Activated CD8-positive, alpha-beta memory T cell treated with anti-CD3 and anti-CD28 coated beads, Interleukin-2, amount 50 U/mL, for 24 hours (primary cell): Measurements from ENCODE around the gene ASPG.

Experiments used
- DNase-seq: peaks from one replicate; pipeline ENCODE4 v3.0.0-alpha.2; 2020; ENCODE audit errors: extremely low read depth

ASPG gene

DNA sequence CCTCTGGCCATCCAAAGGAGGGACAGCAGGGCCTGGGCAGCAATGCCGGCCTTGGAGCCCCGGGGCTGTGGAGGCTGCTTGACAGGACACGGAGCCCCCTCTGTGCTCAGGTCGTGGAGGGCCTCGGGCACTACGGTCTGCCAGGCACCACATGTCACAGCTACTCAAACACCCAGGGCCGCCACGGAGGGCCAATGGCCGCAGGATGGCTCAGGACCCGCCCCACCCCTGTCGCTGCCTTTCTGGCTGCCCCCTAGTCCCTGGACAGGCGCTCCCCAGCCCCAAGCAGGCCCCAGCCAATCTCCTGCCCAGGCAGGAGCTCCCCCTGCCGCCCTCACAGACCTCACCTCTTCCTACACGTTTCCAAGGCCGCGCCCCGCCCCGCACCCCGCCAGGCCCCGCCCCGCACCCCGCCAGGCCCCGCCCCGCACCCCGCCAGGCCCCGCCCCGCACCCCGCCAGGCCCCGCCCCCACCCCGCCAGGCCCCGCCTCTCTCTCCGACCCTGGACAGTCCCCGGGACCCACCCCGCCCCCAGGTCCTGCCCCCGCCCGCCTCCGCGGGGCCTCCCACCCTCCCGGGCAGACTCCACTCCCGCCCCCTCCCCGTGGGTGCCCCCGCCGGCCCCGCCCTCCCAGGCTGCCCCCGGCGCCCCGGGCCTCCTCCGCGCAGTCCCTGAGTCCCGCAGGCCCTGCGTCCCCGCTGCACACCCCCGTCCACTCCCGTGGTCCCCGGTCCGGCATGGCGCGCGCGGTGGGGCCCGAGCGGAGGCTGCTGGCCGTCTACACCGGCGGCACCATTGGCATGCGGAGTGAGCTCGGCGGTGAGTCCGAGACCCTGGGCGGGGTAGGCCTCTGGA lies at the start of gene ASPG:
ASPG (plus strand) TSS at position 669 of the 857 bp plus-strand sequence; CDS start at position 740, 71 bp downstream.
- no peak for DNase-seq

- no peak for DNase-seq
These were observed 49.3 kb upstream of the ASPG start for GRCh38 chr14:104036212-104036611.

- DNase-seq = no peak
These were observed 48.4 kb upstream of the ASPG start for GRCh38 chr14:104037074-104037473.

- no peak for DNase-seq
These were observed 47.6 kb upstream of the ASPG start for GRCh38 chr14:104037903-104038302.

DNA sequence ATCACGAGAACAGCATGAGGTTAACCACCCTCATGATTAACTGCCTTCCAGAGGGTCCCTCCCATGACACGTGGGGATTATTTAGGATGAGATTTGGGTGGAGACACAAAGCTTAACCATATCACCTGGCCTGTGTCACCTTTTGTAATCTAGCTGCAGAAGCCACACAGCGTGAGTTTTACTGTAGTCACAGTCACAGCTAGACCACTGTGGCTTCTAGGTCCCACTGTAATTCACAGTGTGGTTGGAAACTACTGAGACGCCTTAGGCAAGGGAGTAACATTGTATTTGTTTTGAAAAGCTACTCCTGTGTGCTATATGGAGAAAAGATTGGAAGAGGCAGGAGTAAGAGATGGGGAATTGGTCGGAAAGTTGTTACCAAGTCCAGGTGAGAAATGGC lies 46.3 kb upstream of the ASPG start:
- no peak for DNase-seq

DNA sequence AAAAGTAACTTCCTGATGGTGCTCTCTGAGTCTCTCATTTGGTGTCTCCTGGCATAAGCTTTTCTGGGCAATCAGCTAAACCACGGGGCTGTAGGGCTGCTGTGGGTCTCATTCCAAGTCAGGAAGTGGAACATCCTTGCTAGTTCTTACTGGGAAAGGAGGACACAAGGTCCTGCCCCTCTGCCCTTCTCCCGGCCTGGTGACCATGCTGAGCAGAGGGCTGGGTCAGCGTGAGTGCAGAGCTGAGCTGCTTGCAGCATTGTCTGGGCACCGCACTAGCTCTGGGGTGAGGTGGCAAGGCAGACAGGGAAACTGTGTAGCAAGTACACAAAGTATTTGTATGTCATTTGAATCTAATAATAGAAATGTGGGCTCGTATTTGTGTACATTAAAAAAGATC lies 45.0 kb upstream of the ASPG start:
- no peak for DNase-seq

GRCh38 chr14:104041430-104042104 lies 43.9 kb upstream of the ASPG start:
- DNase-seq = no peak

DNA sequence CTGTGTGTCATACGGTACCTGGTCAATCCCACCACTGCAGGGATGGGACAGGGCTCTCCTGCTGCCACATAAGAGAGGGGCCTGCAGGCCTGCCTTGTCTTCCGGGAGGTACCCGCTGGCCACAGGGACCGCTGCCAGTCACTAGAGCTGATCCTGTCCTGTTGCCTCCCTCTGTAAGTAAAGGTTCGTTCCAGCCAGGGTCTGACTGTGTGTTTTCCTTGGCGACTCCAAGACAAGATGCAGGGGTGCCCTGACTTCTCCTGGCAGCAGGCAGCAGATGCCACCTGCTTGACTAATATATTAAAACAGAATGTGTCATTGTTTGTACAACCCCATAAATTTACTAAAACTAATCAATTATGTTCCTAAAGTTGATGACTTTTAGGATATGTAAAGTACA lies 41.5 kb upstream of the ASPG start:
- DNase-seq = no peak

GRCh38 chr14:104047761-104048160 lies 37.7 kb upstream of the ASPG start:
- no peak for DNase-seq

DNA sequence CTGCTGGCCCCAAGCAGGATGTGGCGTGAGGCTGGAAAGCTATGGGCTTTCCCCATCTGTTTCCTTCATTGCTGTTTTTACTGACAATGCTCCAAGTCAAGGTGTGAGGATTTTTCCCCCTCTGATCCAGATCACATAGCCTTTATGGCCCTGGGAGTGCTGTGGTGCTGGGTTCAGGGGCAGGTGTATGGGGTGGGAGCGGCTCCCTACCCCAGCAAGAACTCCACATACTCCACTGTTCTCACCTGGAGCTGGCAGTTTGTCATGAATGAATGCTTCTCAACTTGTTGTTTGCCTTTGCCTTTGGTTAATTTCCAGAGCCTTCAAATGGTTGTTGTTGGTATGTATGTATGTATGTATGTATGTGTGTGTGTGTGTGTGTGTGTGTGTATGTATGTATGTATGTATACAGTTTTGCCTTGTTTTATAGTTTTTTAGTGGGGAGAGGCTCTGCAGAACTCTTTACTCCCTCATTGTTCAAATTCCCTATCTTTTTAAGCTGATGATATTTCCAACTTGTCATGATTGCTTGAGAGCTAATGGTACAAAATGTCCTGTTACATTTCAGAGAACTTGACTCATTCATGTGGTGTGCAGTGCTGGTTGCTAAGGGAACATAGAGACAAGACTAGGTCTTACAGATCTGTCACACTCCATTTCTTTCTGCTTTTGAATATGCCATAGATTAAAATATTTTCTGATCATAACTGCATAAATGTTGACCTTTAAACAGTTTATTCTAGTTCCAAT lies 36.6 kb upstream of the ASPG start:
- DNase-seq = no peak

- DNase-seq = no peak
These were observed 35.8 kb upstream of the ASPG start for GRCh38 chr14:104049576-104050240.

DNA sequence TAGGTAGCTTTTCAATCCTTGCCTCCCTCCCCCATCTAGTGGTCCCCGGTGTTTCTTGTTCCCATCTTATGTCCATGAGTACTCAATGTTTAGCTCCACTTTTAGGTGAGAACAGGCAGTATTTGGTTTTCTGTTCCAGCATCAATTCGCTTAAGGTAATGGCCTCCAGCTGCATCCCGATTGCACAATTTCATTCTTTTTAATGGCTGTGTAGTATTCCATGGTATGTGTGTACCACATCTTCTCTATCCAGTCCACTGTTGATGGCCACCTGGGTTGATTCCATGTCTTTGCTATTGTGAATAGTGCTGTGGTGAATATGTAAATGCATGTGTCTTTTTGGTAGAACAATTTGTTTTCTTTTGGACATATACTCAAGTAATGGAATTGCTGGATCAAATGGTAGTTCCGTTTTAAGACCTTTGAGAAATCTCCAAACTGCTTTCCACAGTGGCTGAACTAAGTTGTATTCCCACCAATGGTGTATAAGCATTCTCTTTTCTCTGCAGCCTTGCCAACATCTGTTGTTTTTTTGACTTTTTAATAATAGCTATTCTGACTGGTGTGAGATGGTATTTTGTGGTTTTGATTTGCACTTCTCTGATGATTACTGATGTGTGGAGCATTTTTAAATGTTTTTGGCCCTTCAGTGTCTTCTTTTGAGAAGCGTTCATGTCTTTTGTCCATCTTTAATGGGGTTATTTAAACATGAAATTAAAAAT lies 34.2 kb upstream of the ASPG start:
- no peak for DNase-seq

- DNase-seq = no peak
These were observed 31.1 kb upstream of the ASPG start for GRCh38 chr14:104054222-104054905.

- DNase-seq = no peak
These were observed 23.2 kb upstream of the ASPG start for GRCh38 chr14:104062281-104062680.

GRCh38 chr14:104064003-104064402 lies 21.5 kb upstream of the ASPG start:
- no peak for DNase-seq

GRCh38 chr14:104066279-104066678 lies 19.2 kb upstream of the ASPG start:
- DNase-seq = no peak

DNA sequence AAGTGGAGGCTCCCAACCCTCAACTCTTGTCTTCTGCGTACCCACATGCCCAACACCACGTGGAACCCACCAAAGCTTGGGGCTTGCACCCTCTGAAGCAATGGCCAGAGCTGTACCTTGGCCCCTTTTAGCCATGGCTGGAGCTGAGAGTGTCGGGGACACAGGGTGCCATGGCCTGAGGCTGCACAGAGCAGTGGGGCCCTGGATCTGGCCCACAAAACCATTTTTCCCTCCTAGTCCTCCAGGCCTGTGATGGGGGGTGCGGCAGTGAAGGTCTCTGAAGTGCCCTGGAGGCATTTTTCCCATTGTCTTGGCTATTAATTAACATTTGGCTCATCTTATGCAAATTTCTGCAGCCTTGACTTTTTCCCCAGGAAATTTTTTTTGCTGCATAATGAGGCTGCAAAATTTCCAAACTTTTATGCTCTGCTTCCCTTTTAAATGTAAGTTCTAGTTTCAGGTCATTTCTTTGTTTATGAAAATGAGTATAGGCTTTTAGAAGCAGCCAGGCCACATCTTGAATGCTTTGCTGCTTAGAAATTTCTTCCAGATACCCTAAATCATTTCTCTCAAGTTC lies 18.7 kb upstream of the ASPG start:
- DNase-seq = no peak

DNA sequence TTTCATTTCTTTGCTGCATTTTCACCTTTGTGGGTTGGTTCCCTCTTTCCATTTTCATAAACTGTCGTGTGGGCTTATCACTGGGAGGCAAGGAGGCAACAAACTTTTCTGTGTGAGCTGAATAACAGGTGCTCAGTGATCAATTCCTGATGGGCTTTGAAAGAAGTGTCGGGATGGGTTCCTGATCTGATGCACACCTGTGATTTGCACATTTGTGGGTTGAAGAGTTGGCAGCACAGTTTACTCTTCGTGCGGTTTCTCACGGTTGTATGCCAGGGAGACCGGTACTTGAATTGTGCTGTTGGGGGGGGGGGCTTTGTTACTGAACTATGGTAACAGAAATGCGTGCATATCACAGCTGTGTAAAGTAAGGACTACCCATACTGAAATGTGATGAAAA lies 16.0 kb upstream of the ASPG start:
- DNase-seq = no peak

DNA sequence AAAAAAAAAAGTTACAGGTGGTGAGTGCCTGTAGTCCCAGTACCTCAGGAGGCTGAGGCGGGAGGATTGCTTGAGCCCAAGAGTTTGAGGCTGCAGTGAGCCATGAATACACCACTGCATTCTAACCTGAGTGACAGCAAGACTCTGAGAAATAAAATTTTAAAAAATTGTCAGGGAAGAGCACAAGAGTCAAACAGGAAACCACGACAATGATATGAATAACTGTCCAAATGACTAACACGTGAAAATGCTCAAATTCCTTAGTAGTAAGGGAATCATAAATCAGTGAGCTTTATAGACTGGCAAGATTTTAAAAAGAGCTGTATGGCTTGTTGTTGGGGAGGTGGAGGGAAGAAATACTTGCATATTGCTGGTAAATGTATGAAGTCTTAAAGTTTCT lies 12.9 kb upstream of the ASPG start:
- DNase-seq = no peak

DNA sequence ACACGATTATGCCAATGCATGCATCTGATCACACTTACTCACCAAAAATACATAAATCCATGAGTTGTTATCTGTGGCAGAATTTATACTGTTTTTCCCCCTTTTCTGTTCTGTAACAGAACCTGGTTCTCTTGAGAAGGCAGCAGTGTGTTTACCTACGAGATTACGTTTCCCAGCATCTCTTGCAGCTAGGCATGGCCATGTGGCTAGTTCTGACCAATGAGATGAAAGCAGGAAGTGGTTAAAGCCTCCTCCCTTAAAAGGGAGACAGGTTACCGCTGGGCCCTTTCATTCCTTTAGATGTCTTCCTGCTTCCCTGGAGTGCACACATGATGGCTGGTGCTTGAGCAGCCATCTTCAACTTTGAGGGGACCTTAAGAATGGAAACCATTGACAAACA lies 11.7 kb upstream of the ASPG start:
- no peak for DNase-seq
